Endothelial cell of umbilical vein (primary cell): Measurements from ENCODE around the gene SENP7. TPM values are rescaled to one million over a fixed set of nuclear protein-coding genes. Genes with fewer than 3 reads are reported as not detected.

Experiments
- BruUV-seq: library from RNA; stranded (reverse); fragments of 400-500 nt; replicated peaks from 2 replicates; lab custom pipeline; 2021; lab: Mats Ljungman, UMichigan
- CTCF ChIA-PET: fragments of 300-600, 350-600 bp; sonication (Branson Sonifier 250); formaldehyde crosslinking; loops from one replicate; lab custom pipeline; 2021; ENCODE audit warnings: antibody characterized with exemption, inconsistent platforms; lab: Charles Lee
- POLR2A ChIA-PET: fragments of 300-600, 350-600 bp; sonication (Branson Sonifier 250); formaldehyde crosslinking; loops from one replicate; lab custom pipeline; 2021; ENCODE audit warnings: antibody characterized with exemption, inconsistent platforms; lab: Charles Lee
- DNase-seq: peaks from one replicate; pipeline ENCODE4 v3.0.0-alpha.2; 2011; ENCODE audit warnings: low read depth, low spot score
- FAIRE-seq: peaks from 2 replicates; lab custom pipeline; 2011; peaks lifted over from hg19 to GRCh38; lab: Jason Lieb, UNC
- H2AFZ ChIP-seq: 2 replicates; pipeline ENCODE4 v1.6.0; 2012; ENCODE audit warnings: low read depth, low read length, control low read depth, inconsistent platforms
- H3K27ac ChIP-seq: 2 replicates; pipeline ENCODE4 v1.5.1; 2011; ENCODE audit warnings: low read depth, mild to moderate bottlenecking, control low read depth, low read length, moderate library complexity; ENCODE audit not compliant: insufficient read depth
- H3K27me3 ChIP-seq, 2 experiments: 2 replicates each; pipeline versions ENCODE4 v1.6.0 to v1.6.1; 2011; ENCODE audit warnings: low read length in 2 of 2, mixed read lengths in 1 of 2; ENCODE audit not compliant: control insufficient read depth in 2 of 2, insufficient read depth in 2 of 2
- H3K36me3 ChIP-seq, 2 experiments: 2 replicates in 1 of 2; 3 replicates in 1 of 2; pipeline ENCODE4 v1.5.1; 2011; ENCODE audit warnings: low read length in 2 of 2, mild to moderate bottlenecking in 1 of 2, moderate library complexity in 1 of 2; ENCODE audit not compliant: control insufficient read depth in 2 of 2, insufficient read depth in 2 of 2; ENCODE audit errors: extremely low read depth in 1 of 2
- H3K4me1 ChIP-seq: 3 replicates; pipeline ENCODE4 v1.5.1; 2011; ENCODE audit warnings: mild to moderate bottlenecking, low read length; ENCODE audit not compliant: control insufficient read depth, insufficient read depth; ENCODE audit errors: extremely low read depth
- H3K4me2 ChIP-seq: 2 replicates; pipeline ENCODE4 v1.6.1; 2011; ENCODE audit warnings: low read length, control low read depth, mixed read lengths; ENCODE audit not compliant: insufficient read depth
- H3K4me3 ChIP-seq, 3 experiments: fragments of 200-600 bp in 1 of 3; sonication (generic), shearing (Covaris generic) in 1 of 3; replicated peaks in 1 of 3; 2 replicates each; pipeline ENCODE4 v1.5.1; 2011 to 2016; ENCODE audit warnings: control low read depth in 3 of 3, low read length in 3 of 3, mild to moderate bottlenecking in 2 of 3, inconsistent platforms in 1 of 3, low read depth in 1 of 3, moderate library complexity in 1 of 3; ENCODE audit not compliant: insufficient read depth in 1 of 3
- H3K79me2 ChIP-seq: 2 replicates; pipeline ENCODE4 v1.6.0; 2012; ENCODE audit warnings: low read length, inconsistent platforms; ENCODE audit not compliant: control insufficient read depth, insufficient read depth
- H3K9ac ChIP-seq: replicated peaks from 2 replicates; pipeline ENCODE3; 2011; ENCODE audit warnings: low read length, control low read depth; ENCODE audit not compliant: insufficient read depth; ENCODE audit errors: extremely low read depth
- H3K9me1 ChIP-seq: replicated peaks from 3 replicates; pipeline ENCODE4 v1.6.0; 2011; ENCODE audit warnings: mild to moderate bottlenecking, low read length; ENCODE audit not compliant: control insufficient read depth, insufficient read depth; ENCODE audit errors: extremely low read depth
- H3K9me3 ChIP-seq: replicated peaks from 2 replicates; pipeline ENCODE4 v1.5.1; 2012; ENCODE audit warnings: low read length, inconsistent platforms; ENCODE audit not compliant: control insufficient read depth, insufficient read depth
- H4K20me1 ChIP-seq: replicated peaks from 2 replicates; pipeline ENCODE3; 2011; ENCODE audit warnings: mild to moderate bottlenecking, low read length; ENCODE audit not compliant: control insufficient read depth, insufficient read depth; ENCODE audit errors: extremely low read depth
- CTCF ChIP-seq, 2 donors: IDR thresholded peaks; 1 replicate in 1 of 2; 2 replicates in 1 of 2; pipeline ENCODE4 v1.5.1; 2011; ENCODE audit warnings: low read length in 2 of 2, mild to moderate bottlenecking in 2 of 2, moderate library complexity in 2 of 2, control low read depth in 1 of 2, inconsistent platforms in 1 of 2, low read depth in 1 of 2; ENCODE audit not compliant: insufficient read depth in 1 of 2; ENCODE audit errors: extremely low read depth in 1 of 2
- EZH2 ChIP-seq: IDR thresholded peaks from 2 replicates; pipeline ENCODE4 v1.6.1; 2012; ENCODE audit warnings: borderline replicate concordance, low read depth, mild to moderate bottlenecking, moderate library complexity, low read length, inconsistent platforms; ENCODE audit not compliant: severe bottlenecking
- FOS ChIP-seq: IDR thresholded peaks from 2 replicates; pipeline ENCODE4 v1.6.1; 2011; ENCODE audit warnings: mild to moderate bottlenecking, low read length, moderate library complexity, borderline replicate concordance; ENCODE audit not compliant: insufficient read depth
- GATA2 ChIP-seq: IDR thresholded peaks from 2 replicates; pipeline ENCODE4 v1.7.0; 2011; ENCODE audit warnings: low read depth, mild to moderate bottlenecking, moderate library complexity, mixed read lengths, low read length; ENCODE audit not compliant: insufficient read length, insufficient read depth
- JUN ChIP-seq: IDR thresholded peaks from 2 replicates; pipeline ENCODE4 v1.6.1; 2011; ENCODE audit warnings: borderline replicate concordance, low read depth; ENCODE audit not compliant: insufficient read length, insufficient read depth
- MAX ChIP-seq: IDR thresholded peaks from 2 replicates; pipeline ENCODE4 v1.6.1; 2011; ENCODE audit not compliant: insufficient read depth, insufficient read length
- MYC ChIP-seq: IDR thresholded peaks from one replicate; pipeline ENCODE4 v1.6.1; 2011; ENCODE audit warnings: mild to moderate bottlenecking, low read depth, low read length
- POLR2A ChIP-seq: IDR thresholded peaks from 2 replicates; pipeline ENCODE4 v1.6.1; 2012; ENCODE audit warnings: low read depth, mild to moderate bottlenecking, control low read depth, low read length
- POLR2AphosphoS5 ChIP-seq: IDR thresholded peaks from 2 replicates; pipeline ENCODE4 v1.6.1; 2012; ENCODE audit warnings: low read depth, mild to moderate bottlenecking, control low read depth, low read length, moderate library complexity; ENCODE audit not compliant: insufficient read depth
- dilution Hi-C: fragments of 300-500 bp; cut with MboI; formaldehyde crosslinking; loops from one replicate; pipeline ENCODE4 v1.15.0; 2019; ENCODE audit warnings: low sequenced_read_pairs; ENCODE audit not compliant: extremely low pct_ligation_motif_present
- intact Hi-C: fragments of 100-400 bp; cut with micrococcal nuclease; formaldehyde crosslinking; loops from one replicate; pipeline ENCODE4 v1.10.0; 2022
- polyA plus RNA-seq, 4 experiments: library from polyadenylated mRNA; depleted of rRNA in 3 of 4; stranded (reverse) in 3 of 4; unstranded in 1 of 4; fragments of >200 nt; gene quantifications; 2 replicates each; pipeline versions ENCODE4 v1.2.1 to v1.2.3, GENCODE V29; 2011 to 2012; ENCODE audit warnings: missing spikeins in 1 of 4
- total RNA-seq: library from RNA; stranded (reverse); gene quantifications from 2 replicates; pipeline ENCODE4 v1.2.3, GENCODE V29; 2021

Gene SENP7
- total and polyA plus RNA-seq, 2 donors (not counting 3 experiments of a cell fraction or from before 2014, with no cell fraction given): 5.1 to 18.7 TPM

- POLR2A ChIA-PET: no interaction called here
Measured at GRCh38 chr3:101303836-101304235, 209.2 kb downstream of the SENP7 start.

More at GRCh38 chr3:101303836-101304235, 209.2 kb downstream of the SENP7 start:
- FAIRE-seq (no peak), DNase-seq (no peak)
- Histone ChIP-seq H2AFZ (no peak overlapping the region), H3K9ac (no peak overlapping the region), H3K9me1 (no peaks in the 10 kb centered on the region), H3K4me1 (no peaks in the 10 kb centered on the region), H3K36me3 (peaks cover 0 to 3% of the 10 kb centered on the region in 2 experiments), H3K4me2 (peak overlapping the region; percentile 34), H3K9me3 (peaks cover 2% of the 10 kb centered on the region), H4K20me1 (no peaks in the 10 kb centered on the region), H3K4me3 (no peak overlapping the region), H3K27ac (no peak overlapping the region), H3K79me2 (no peaks in the 10 kb centered on the region), H3K27me3 (no peaks in the 10 kb centered on the region)
- dilution Hi-C loops (no loop called here), intact Hi-C loops (no loop called here)
- TF ChIP-seq MAX (no peak), MYC (no peak), JUN (no peak), FOS (no peak), EZH2 (no peak), POLR2AphosphoS5 (no peak), POLR2A (no peak), CTCF (IDR thresholded peaks at IDR 0.05; ENCODE audit: extremely low read depth in 1 of 2, insufficient read depth in 1 of 2, low read depth in 1 of 2, low read length in 2 of 2) (no peak), GATA2 (no peak)
- no TSS peak for BruUV-seq
- CTCF ChIA-PET: interaction anchor here (2.6 kb wide), 1 partner anchor 17 kb away, joined by 8 read pairs; the partner anchor contains the start of gene IMPG2
